HFFc6 (cell line): ENCODE measurements around the gene TWF2. TPM values are rescaled to one million over a fixed set of nuclear protein-coding genes. Genes with fewer than 3 reads are reported as not detected.

Experiments
- DNase-seq: peaks from one replicate; pipeline ENCODE4 v3.0.0-alpha.2; 2018
- H3K27ac Mint-ChIP-seq: 2 replicates; pipeline ENCODE4 v1.8.0; 2020; ENCODE audit warnings: mild to moderate bottlenecking, mixed read lengths
- H3K27me3 Mint-ChIP-seq: 2 replicates; pipeline ENCODE4 v1.8.0; 2021; ENCODE audit warnings: mild to moderate bottlenecking, moderate library complexity, mixed read lengths; ENCODE audit not compliant: insufficient read depth
- H3K36me3 Mint-ChIP-seq: 2 replicates; pipeline ENCODE4 v1.8.0; 2021; ENCODE audit warnings: low read depth, mixed read lengths
- H3K4me1 Mint-ChIP-seq: 2 replicates; pipeline ENCODE4 v1.8.0; 2020; ENCODE audit warnings: low read depth, mixed read lengths
- H3K4me3 Mint-ChIP-seq: 2 replicates; pipeline ENCODE4 v1.8.0; 2020; ENCODE audit warnings: mild to moderate bottlenecking, moderate library complexity, mixed read lengths
- H3K9me3 Mint-ChIP-seq: 2 replicates; pipeline ENCODE4 v1.8.0; 2020; ENCODE audit warnings: mild to moderate bottlenecking, mixed read lengths
- CTCF ChIP-seq: fragments of 200-600 bp; sonication (generic); IDR thresholded peaks from 2 replicates; pipeline ENCODE4 v1.5.0; 2021; ENCODE audit warnings: antibody characterized with exemption, mild to moderate bottlenecking
- total RNA-seq, 6 experiments: library from RNA; stranded (reverse); fragmentation: NEBNext Ultra II Directional; extraction: Animal tissue kit (Norgen Biotek cat#: 25700); gene quantifications; 2 replicates in 1 of 6; 3 replicates in 5 of 6; pipeline ENCODE4 v1.2.3, GENCODE V29; 2021

The TWF2 gene
- total RNA-seq, 6 experiments from 2014 or later, result 73.9 to 83.0 (median 80.7) TPM

DNA sequence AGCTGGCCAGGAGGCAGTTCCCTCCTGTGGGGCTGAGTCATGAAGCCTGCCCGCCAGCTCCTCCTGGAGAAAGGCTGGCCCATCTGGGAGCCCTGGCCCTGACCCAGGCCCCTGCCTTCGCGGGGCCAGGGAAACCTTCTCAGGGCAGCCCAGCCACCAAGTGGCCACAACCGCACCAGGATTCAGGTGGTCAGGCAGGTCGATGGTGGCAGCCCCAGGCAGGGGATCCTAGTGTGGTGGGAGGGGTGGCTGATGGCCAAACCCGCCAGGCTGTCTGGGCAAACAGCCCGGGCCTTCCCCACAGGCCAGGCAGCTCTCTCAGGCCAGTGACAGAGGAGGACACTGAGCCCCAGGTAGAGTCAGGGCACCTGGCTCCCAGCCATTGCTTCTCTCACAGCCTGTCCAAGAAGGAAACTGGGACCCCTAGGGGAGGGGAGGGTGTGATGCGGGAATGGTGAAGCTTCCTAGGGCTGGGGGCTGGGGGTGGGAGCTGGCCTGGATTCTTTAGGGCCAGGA lies 1.2 kb downstream of the TWF2 start:
- H3K27ac Mint-ChIP-seq, result peak overlapping the region; percentile 92
- peaks cover 43% of the 10 kb centered on the region for H3K4me1 Mint-ChIP-seq
- H3K9me3 Mint-ChIP-seq, result no peaks in the 10 kb centered on the region
- H3K36me3 Mint-ChIP-seq, result peaks cover 8% of the 10 kb centered on the region; the same call in 1 of the 2 replicates
- H3K27me3 Mint-ChIP-seq, result peaks cover 1% of the 10 kb centered on the region
- peak overlapping the region; percentile 100 for H3K4me3 Mint-ChIP-seq
- TF ChIP-seq CTCF, result peak; percentile 35
- DNase-seq, result peak; percentile 89

DNA sequence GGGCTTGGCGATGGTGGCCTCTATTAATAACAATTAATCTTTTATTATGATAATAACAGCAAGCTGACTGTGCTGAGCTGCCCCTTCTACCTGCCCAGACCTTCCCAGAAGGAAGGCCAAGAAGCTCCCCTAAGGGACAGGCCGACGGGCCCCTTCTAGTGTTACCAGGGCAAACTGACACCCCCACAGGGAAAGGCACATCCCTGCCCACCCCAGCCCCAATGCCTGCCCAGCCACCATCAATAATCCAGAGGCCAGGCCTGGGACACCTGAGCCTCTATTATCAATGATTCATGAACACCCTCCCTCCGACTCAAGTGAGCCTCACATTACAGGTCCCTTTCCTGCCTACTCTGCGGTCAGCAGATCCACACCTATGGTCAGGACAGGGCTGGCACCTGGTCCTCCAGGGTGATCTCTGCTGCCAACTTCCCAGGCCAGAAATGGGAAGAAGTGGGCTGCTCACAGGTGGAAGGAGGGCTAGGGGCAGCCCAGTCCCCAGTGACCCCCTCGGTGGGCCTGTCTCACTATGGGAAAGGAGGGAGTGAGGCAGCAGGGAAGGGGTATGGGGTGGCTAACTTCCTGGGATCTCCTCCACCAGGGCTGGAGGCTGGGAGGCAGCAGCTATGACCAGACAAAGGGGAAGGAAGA lies 1.8 kb downstream of the TWF2 start:
- DNase-seq, result no peak
- H3K27ac Mint-ChIP-seq, result peak overlapping the region; percentile 92
- TF ChIP-seq CTCF, result no peak
- peaks cover 1% of the 10 kb centered on the region for H3K27me3 Mint-ChIP-seq
- no peaks in the 10 kb centered on the region for H3K9me3 Mint-ChIP-seq
- H3K36me3 Mint-ChIP-seq, result peaks cover 8% of the 10 kb centered on the region; the same call in 1 of the 2 replicates
- H3K4me3 Mint-ChIP-seq, result peak overlapping the region; percentile 100
- H3K4me1 Mint-ChIP-seq, result peaks cover 43% of the 10 kb centered on the region

- peaks cover 43% of the 10 kb centered on the region for H3K4me1 Mint-ChIP-seq
- peaks cover 8% of the 10 kb centered on the region; the same call in 1 of the 2 replicates for H3K36me3 Mint-ChIP-seq
- H3K4me3 Mint-ChIP-seq, result no peak overlapping the region
- TF ChIP-seq CTCF, result no peak
- peak overlapping the region; percentile 61 for H3K27ac Mint-ChIP-seq
- no peak for DNase-seq
- H3K27me3 Mint-ChIP-seq, result peaks cover 1% of the 10 kb centered on the region
- no peaks in the 10 kb centered on the region for H3K9me3 Mint-ChIP-seq
Measured at GRCh38 chr3:52236424-52236886, 2.5 kb downstream of the TWF2 start.

GRCh38 chr3:52234516-52235447 lies 4.2 kb downstream of the TWF2 start:
- H3K36me3 Mint-ChIP-seq, result peaks cover 6% of the 10 kb centered on the region; the same call in 1 of the 2 replicates
- peaks cover 29% of the 10 kb centered on the region for H3K4me1 Mint-ChIP-seq
- no peaks in the 10 kb centered on the region for H3K9me3 Mint-ChIP-seq
- H3K27me3 Mint-ChIP-seq, result peaks cover 1% of the 10 kb centered on the region
- no peak for DNase-seq
- TF ChIP-seq CTCF, result 0 out of 2 replicates have a peak, but pooled peaks have one; percentile 24
- H3K27ac Mint-ChIP-seq, result no peak overlapping the region
- no peak overlapping the region for H3K4me3 Mint-ChIP-seq

DNA sequence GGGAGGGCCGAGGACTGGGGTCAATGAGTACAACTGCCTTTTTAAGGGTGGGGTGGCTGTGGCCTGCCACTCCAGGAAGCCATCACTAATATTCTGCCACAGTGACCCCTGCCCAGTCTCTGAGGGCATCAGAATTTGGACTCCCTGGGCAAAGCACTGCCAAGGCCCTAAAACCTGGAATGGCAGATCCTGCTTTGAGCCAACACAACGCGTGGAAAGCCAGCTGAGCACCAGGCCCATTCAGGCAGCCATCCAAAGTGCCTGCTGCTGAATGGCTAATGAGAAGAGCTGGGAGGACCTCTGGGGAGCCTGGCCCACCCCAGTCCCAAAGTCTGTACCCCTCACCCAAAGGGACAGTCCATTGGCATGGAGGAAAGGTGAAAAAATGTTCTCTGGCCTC lies 5.0 kb downstream of the TWF2 start:
- Mint-ChIP-seq H3K27me3 (peaks cover 1% of the 10 kb centered on the region), H3K4me3 (no peak overlapping the region), H3K4me1 (peaks cover 23% of the 10 kb centered on the region), H3K36me3 (peaks cover 6% of the 10 kb centered on the region; the same call in 1 of the 2 replicates), H3K27ac (no peak overlapping the region), H3K9me3 (no peaks in the 10 kb centered on the region)
- no peak for DNase-seq
- no peak for TF ChIP-seq CTCF
